Activated CD4-positive, alpha-beta T cell treated with anti-CD3 and anti-CD28 coated beads, Interleukin-2, amount 10 ng/mL, durations not matched to agents 24 days and 14 days (primary cell): Measurements from ENCODE around the gene SLC7A9. TPM values are rescaled to one million over a fixed set of nuclear protein-coding genes. Genes with fewer than 3 reads are reported as not detected.

ENCODE experiments used
- DNase-seq: peaks from one replicate; pipeline ENCODE4 v3.0.0; 2022
- H3K27ac Mint-ChIP-seq: one replicate; pipeline ENCODE4 v1.8.0; 2022; ENCODE audit warnings: mild to moderate bottlenecking, mixed read lengths
- H3K27me3 Mint-ChIP-seq: one replicate; pipeline ENCODE4 v1.8.0; 2022; ENCODE audit warnings: mixed read lengths
- H3K36me3 Mint-ChIP-seq: one replicate; pipeline ENCODE4 v1.8.0; 2022; ENCODE audit warnings: low read depth, mild to moderate bottlenecking, mixed read lengths
- H3K4me1 Mint-ChIP-seq: one replicate; pipeline ENCODE4 v1.8.0; 2021; ENCODE audit warnings: mixed read lengths
- H3K4me3 Mint-ChIP-seq: one replicate; pipeline ENCODE4 v1.8.0; 2022; ENCODE audit warnings: mild to moderate bottlenecking, moderate library complexity, mixed read lengths
- H3K9me3 Mint-ChIP-seq: one replicate; pipeline ENCODE4 v1.8.0; 2021; ENCODE audit warnings: mixed read lengths
- intact Hi-C: fragments of 100-400 bp; cut with micrococcal nuclease; formaldehyde crosslinking; loops from one replicate; pipeline ENCODE4 v1.15.1; 2023
- total RNA-seq: library from RNA; stranded (reverse); gene quantifications from 2 replicates; pipeline ENCODE4 v1.2.3, GENCODE V29; 2022

Gene SLC7A9
- total RNA-seq, 1 donor from 2014 or later: not detected

DNA sequence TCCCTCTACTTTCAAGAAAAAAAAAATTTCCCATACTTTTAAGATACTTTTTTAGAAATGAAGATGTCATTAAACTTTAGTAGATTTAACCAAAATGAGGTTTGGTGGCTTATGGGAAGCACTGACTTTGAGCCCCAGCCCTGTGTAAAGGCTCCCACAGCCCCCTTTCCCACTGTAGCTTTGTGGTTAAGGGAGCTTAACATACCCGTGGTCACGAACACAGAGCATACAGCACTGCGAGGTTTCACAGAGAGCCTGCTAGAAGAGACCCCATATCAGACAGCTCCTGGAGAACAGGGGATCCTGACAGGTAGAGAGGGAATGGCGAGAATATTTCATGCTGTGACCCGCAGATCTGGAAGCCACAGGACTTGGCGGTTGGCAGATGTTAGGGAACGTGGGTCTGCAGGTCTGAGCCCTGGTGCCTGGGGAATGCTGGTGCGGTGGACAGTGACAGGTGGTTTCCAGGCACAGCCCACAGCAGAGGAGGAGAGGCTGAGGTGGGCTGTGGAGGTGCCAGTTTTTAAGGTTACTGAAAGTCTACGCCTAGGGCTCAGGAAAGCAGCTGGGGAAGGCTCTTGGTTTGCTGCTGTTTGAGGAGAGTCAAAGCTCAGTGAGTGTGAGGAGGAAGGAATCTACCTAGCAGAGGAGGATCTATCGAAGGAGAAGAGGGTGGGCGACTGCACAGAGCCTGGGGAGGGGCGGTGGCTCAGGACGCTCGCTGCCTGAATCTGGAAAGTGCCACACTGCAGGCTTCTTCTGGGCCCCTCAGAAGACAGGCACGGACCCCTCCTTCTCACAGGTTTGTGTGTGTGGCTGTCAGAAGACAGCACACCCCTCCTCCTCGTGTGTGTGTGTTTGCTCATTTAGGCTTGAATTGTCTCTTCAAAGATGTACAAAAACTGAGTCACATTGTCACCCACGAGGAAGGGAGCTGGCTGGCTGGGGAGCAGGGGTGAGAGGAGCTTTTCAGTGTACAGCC is 49.9 kb downstream of the SLC7A9 start:
- Mint-ChIP-seq H3K9me3 (no peaks in the 10 kb centered on the region), H3K4me1 (peaks cover 2% of the 10 kb centered on the region), H3K4me3 (no peak overlapping the region), H3K27me3 (peaks cover 16% of the 10 kb centered on the region), H3K36me3 (no peaks in the 10 kb centered on the region), H3K27ac (no peak overlapping the region)
- intact Hi-C loops: no loop called here
- no peak for DNase-seq

DNA sequence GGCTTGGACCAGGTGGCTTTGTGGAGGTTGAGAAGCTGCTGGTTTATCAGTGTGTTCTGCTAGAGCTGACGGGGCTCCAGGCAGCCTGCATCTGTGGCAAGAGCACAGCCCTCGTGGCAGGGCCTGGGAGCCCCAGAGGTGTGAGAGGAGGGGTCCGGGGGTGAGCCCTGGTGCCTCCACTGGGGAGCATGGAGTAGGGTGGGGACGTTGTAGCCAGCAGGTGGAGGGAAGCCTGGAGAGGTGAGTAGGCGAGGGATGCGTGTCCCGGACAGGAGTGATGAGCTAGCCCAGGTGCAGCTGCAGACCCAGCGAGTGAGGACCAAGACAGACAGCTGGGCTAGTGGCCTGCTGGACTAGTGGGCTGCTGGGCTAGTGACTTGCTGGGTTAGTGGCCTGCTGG is 51.0 kb downstream of the SLC7A9 start:
- DNase-seq: no peak
- H3K4me1 Mint-ChIP-seq: peaks cover 4% of the 10 kb centered on the region
- no peaks in the 10 kb centered on the region for H3K9me3 Mint-ChIP-seq
- H3K4me3 Mint-ChIP-seq: no peak overlapping the region
- intact Hi-C loops: no loop called here
- H3K27me3 Mint-ChIP-seq: peaks cover 19% of the 10 kb centered on the region
- no peak overlapping the region for H3K27ac Mint-ChIP-seq
- no peaks in the 10 kb centered on the region for H3K36me3 Mint-ChIP-seq

DNA sequence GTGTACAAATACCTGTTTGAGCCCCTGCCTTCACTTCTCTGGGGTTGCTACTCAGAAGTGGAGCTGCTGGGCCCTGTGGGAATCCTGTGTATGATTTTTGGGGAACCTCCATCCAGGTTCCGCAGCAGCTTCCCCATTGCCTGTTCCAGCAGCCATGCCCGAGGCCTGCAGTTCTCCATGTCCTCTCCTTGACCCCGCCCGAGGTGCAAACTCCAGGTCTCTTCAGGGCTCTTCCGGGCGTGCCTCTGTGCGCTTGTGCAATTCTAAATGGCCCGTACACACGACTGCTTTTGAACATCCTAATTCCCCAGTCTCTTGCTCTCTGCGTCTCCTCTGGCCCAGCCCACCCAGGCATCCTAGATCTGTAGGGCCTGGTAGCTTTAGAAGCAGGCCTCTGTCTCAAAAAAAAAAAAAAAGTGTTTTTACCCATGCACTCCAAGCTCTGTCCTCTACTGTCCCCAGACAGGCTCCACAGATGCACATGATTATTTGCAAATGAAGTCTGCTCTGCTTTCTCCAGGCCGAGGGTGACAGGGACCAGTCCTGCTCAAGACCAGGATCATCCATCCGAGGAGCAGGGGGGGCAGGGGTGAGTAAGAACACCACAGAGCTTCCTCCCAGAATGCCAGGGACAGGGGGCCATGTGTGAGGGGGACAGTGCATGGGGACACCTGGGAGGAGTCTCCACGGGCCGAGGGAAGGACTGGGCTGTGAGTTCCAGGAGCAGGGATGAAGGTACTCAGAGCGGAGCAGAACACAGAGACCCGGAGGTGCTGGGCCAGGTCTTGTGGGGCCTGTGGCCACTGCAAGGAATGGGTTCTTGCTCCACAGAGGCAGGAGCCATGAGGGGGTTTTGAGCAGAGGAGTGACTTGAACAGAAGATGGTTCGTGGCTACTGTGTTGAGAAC is 51.7 kb downstream of the SLC7A9 start:
- intact Hi-C loops: no loop called here
- H3K4me1 Mint-ChIP-seq: peaks cover 4% of the 10 kb centered on the region
- H3K27ac Mint-ChIP-seq: no peak overlapping the region
- H3K9me3 Mint-ChIP-seq: no peaks in the 10 kb centered on the region
- no peak for DNase-seq
- H3K27me3 Mint-ChIP-seq: peaks cover 20% of the 10 kb centered on the region
- no peak overlapping the region for H3K4me3 Mint-ChIP-seq
- no peaks in the 10 kb centered on the region for H3K36me3 Mint-ChIP-seq

DNA sequence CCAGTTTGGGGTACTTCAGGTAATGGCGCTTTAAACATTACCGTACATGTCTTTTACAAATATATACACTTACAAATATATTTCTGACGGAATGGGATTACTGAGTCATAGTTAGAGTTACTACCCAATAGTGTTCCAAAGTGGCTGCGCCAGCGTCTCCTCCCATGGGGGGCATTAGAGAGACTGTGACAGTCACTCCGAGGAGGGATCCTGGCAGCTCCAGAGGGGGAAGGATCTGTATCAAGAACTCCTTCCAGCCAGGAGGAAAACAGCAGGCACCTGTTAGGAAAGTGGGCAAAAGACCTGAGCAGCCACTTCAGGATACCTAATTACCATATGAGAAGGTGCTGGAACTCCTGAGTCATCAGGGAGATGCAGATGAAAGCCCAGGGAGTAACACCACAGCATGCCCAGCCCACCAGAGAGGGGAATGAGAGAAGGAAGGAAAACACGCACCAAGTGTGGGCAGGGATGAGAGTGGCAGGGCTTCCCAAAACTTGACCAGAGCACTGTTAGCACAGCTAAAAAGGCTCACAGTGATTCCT is 52.9 kb downstream of the SLC7A9 start:
- Mint-ChIP-seq H3K36me3 (no peaks in the 10 kb centered on the region), H3K27ac (no peak overlapping the region), H3K27me3 (peaks cover 23% of the 10 kb centered on the region), H3K4me3 (no peak overlapping the region), H3K4me1 (peaks cover 4% of the 10 kb centered on the region), H3K9me3 (no peaks in the 10 kb centered on the region)
- no peak for DNase-seq
- intact Hi-C loops: no loop called here

DNA sequence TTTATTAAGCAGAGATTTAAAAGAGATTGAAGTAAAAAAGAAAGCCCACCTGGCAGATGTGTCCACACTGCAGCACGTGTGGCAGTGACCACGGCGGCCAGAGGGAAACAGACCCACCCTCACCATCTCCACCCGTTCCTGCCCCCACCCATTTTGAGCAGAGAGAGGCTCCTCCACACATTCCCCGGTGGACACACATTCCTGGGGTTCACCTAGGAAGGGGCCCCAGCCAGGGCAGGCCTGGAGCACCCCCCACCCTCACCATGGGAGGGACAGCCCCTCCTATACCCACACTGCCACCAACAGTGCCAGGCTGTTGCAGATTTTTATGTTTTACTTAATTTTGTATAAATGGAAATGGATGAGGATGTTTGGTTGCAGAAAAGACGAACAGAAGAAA is 54.9 kb downstream of the SLC7A9 start:
- no peak for DNase-seq
- no peak overlapping the region for H3K4me3 Mint-ChIP-seq
- H3K36me3 Mint-ChIP-seq: no peaks in the 10 kb centered on the region
- intact Hi-C loops: no loop called here
- no peak overlapping the region for H3K27ac Mint-ChIP-seq
- no peaks in the 10 kb centered on the region for H3K9me3 Mint-ChIP-seq
- H3K27me3 Mint-ChIP-seq: peaks cover 22% of the 10 kb centered on the region
- H3K4me1 Mint-ChIP-seq: peaks cover 7% of the 10 kb centered on the region

DNA sequence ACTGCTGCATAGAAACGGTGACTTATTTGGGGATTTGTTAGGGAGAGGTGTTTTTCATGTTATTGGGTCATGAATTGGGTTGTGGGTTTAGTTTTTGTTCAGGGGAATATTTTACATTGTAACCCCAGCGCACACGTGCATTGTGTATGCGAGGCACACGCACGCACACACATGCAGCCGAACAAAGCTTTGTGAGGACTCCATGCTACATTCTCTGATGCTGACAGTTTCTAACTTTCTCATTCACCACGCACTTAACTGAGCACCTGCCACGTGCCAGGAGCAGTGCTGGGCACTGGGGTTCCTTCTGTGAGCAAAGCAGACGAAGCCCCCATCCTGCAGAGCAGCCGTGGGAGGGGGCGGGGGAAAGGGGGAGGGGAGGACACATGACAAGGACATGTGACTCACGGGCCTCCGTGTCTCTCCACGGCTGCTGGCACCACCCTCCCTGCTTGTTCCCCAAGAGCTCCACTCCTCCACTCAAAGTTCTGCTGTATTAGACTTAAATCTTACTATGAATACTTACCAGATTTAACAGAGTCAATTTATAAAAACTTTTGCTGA is 55.6 kb downstream of the SLC7A9 start:
- no peak for DNase-seq
- no peak overlapping the region for H3K27ac Mint-ChIP-seq
- H3K4me3 Mint-ChIP-seq: no peak overlapping the region
- intact Hi-C loops: no loop called here
- no peaks in the 10 kb centered on the region for H3K9me3 Mint-ChIP-seq
- peaks cover 26% of the 10 kb centered on the region for H3K27me3 Mint-ChIP-seq
- peaks cover 12% of the 10 kb centered on the region for H3K4me1 Mint-ChIP-seq
- H3K36me3 Mint-ChIP-seq: no peaks in the 10 kb centered on the region

DNA sequence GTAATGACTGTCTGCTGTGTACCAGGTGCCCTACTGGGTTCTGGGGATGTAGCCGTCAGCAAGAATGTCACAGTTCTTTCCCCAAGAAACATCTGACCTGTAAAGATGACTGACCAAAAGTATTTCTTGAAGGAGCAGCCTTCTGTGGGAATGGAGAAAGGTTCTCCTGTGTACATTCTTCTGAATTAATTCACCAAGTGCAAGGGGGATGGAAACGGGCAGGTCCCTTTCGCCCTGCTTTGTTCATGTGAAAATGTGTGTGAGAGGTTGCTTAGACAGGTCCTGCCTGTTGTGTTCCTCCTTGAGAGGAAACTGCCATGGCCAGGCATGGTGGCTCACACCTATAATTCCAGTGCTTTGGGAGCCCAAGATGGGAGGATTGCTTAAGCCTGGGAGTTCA is 57.0 kb downstream of the SLC7A9 start:
- Mint-ChIP-seq H3K9me3 (no peaks in the 10 kb centered on the region), H3K27me3 (peaks cover 28% of the 10 kb centered on the region), H3K27ac (no peak overlapping the region), H3K4me1 (peaks cover 12% of the 10 kb centered on the region), H3K4me3 (no peak overlapping the region), H3K36me3 (no peaks in the 10 kb centered on the region)
- intact Hi-C loops: no loop called here
- DNase-seq: no peak

DNA sequence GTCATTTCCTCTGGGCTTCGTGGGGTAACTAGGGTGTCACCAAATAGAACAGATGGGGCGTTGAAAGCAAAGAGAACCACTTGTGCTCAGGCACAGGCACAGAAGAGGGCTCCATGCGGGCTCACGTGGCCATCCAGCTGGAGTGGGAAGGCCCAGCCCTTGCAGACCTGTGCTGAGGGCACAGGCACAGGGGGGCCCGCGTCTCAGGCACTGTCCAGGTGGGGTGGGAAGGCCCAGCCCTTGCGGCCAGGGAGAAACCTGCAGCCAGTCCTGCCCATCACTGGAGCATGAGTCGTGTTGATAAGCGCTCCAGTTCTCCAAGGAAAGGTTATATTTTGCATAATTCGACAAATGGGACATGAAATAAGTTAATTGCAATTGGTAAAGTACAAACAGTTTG is 57.5 kb downstream of the SLC7A9 start:
- Mint-ChIP-seq H3K27ac (no peak overlapping the region), H3K36me3 (no peaks in the 10 kb centered on the region), H3K27me3 (peaks cover 26% of the 10 kb centered on the region), H3K4me1 (peaks cover 12% of the 10 kb centered on the region), H3K4me3 (no peak overlapping the region), H3K9me3 (no peaks in the 10 kb centered on the region)
- DNase-seq: no peak
- intact Hi-C loops: no loop called here

DNA sequence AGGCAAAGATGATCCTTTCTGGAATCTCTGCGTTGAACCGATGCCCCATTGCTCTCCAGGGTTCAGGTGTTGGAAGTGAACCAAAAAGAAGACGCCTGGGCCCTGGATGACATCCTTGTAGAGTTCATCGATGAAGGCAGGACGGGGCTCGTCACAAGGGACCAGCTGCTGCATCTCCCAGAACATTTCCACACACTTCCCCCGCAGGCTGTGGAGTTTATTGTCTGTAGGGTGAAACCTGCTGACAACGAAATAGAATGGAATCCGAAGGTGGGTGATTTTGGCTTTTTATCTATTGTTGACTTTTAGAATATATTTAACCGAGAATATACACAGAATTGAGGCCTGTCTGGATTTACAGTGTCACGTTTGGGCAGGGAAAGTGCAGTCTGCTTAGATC is 58.4 kb downstream of the SLC7A9 start:
- H3K27me3 Mint-ChIP-seq: peaks cover 26% of the 10 kb centered on the region

DNA sequence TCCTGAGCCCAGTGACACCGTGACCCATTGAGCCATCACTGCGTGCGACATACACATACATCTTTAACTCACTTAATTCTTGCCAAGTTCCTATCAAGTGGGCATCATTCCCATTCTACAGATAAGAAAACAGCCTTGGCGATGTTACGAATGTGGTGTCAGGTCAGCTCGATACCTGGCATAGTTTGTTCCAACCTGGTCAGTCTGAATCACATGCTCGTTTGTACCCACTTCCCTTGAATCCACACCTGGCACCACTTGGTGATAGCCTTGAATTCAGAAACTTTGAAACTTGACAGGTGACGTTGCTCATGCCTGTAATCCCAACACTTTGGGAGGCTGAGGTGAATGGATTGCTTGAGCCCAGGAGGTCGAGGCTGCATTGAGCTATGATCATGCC is 59.1 kb downstream of the SLC7A9 start:
- H3K27me3 Mint-ChIP-seq: peaks cover 26% of the 10 kb centered on the region
- no peak overlapping the region for H3K4me3 Mint-ChIP-seq
- intact Hi-C loops: no loop called here
- H3K36me3 Mint-ChIP-seq: no peaks in the 10 kb centered on the region
- DNase-seq: no peak
- no peak overlapping the region for H3K27ac Mint-ChIP-seq
- H3K4me1 Mint-ChIP-seq: peaks cover 12% of the 10 kb centered on the region
- H3K9me3 Mint-ChIP-seq: no peaks in the 10 kb centered on the region

More for the DNA sequence above, 58.4 kb downstream of the SLC7A9 start:
- Mint-ChIP-seq H3K9me3 (no peaks in the 10 kb centered on the region), H3K27ac (no peak overlapping the region), H3K4me1 (peaks cover 12% of the 10 kb centered on the region), H3K4me3 (no peak overlapping the region), H3K36me3 (no peaks in the 10 kb centered on the region)
- no peak for DNase-seq
- intact Hi-C loops: no loop called here

DNA sequence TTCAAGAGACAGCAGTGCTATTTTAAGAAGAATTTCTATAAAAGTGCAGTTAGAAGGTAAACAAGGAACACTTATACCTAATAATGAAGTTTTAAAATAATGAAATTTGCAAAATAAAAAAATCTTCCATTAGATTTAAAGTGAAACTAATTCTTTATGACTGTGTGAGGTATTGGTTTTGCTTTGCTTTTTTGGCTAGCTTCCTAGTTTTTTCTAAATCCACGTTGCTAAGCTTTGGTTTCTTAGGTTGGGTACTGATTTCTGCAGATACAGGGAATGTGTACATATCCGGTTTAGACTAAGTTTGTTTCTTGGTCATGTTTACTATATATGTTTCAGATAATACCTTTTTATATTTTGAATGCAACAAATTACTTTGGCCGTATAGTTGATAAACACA is 59.8 kb downstream of the SLC7A9 start:
- peaks cover 12% of the 10 kb centered on the region for H3K4me1 Mint-ChIP-seq
- intact Hi-C loops: no loop called here

DNA sequence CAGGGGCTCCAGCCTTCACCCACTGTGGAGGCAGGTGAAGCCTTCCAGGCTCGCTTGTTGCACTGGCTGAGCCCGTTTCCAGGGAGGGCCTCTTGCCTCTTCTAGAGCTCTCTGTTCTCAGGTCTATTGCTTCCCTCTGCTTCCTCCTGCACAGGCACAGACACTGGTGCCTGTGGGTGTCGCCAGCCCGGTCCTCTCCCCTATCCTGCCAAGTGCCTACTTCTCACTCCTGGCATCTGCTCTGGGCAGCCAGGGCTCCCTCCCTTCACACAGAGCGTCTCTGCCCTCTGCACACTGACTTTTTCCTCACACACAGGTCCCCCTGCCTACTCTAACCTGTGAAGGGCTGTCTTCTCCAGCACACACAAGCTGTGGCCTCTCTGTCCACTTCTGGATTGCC is 60.3 kb downstream of the SLC7A9 start:
- Mint-ChIP-seq H3K27ac (no peak overlapping the region), H3K9me3 (no peaks in the 10 kb centered on the region), H3K4me1 (peaks cover 11% of the 10 kb centered on the region), H3K36me3 (no peaks in the 10 kb centered on the region), H3K27me3 (peaks cover 19% of the 10 kb centered on the region), H3K4me3 (no peak overlapping the region)
- no peak for DNase-seq
- intact Hi-C loops: no loop called here

More for the DNA sequence above, 59.8 kb downstream of the SLC7A9 start:
- H3K4me3 Mint-ChIP-seq: no peak overlapping the region
- no peak overlapping the region for H3K27ac Mint-ChIP-seq
- H3K27me3 Mint-ChIP-seq: peaks cover 22% of the 10 kb centered on the region
- no peaks in the 10 kb centered on the region for H3K36me3 Mint-ChIP-seq
- no peaks in the 10 kb centered on the region for H3K9me3 Mint-ChIP-seq
- DNase-seq: no peak

DNA sequence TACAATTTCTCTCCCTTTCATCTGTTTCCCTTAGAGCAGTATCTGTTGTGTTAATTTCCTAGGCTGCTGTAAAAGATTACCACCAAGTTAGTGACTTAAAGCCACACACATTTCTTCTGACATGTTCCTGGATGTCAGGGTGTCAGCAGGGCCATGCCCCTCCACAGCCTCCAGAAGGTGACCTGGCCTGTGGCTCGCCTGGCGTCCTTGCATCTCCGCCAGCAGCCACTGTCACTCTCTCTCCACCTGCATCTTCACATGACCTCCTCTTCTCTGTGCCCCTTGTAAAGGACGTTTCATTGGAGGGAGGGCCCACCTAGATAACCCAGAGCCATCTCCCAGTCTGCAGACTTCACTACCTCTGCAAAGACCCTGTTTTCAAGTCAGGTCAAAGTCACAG is 61.3 kb downstream of the SLC7A9 start:
- no peak overlapping the region for H3K27ac Mint-ChIP-seq
- intact Hi-C loops: no loop called here
- peaks cover 10% of the 10 kb centered on the region for H3K4me1 Mint-ChIP-seq
- no peak for DNase-seq
- no peaks in the 10 kb centered on the region for H3K36me3 Mint-ChIP-seq
- H3K9me3 Mint-ChIP-seq: no peaks in the 10 kb centered on the region
- H3K4me3 Mint-ChIP-seq: no peak overlapping the region
- H3K27me3 Mint-ChIP-seq: peaks cover 20% of the 10 kb centered on the region
